Vagina (tissue), 2 donors: ENCODE results near the gene PRRC2B. TPM values are rescaled to one million over a fixed set of nuclear protein-coding genes. Genes with fewer than 3 reads are reported as not detected.

Experiments used
- DNase-seq, 2 donors: peaks; one replicate each; pipeline ENCODE4 v3.0.0-alpha.2; 2017; ENCODE audit errors: extremely low spot score in 2 of 2
- H3K27ac ChIP-seq: fragments of 200-600 bp; sonication (generic); one replicate; pipeline ENCODE4 v1.5.1; 2019
- H3K27me3 ChIP-seq: fragments of 200-600 bp; sonication (generic); one replicate; pipeline ENCODE4 v1.5.1; 2019
- H3K36me3 ChIP-seq, 2 donors: fragments of 200-600 bp; sonication (generic); one replicate each; pipeline ENCODE4 v1.5.1; 2017 to 2019
- H3K4me1 ChIP-seq: fragments of 200-600 bp; sonication (generic); one replicate; pipeline ENCODE4 v1.5.1; 2019
- H3K4me3 ChIP-seq, 2 donors: fragments of 200-600 bp; sonication (generic); 1 replicate in 1 of 2; 2 replicates in 1 of 2; pipeline ENCODE4 v1.5.1; 2016 to 2019
- H3K9me3 ChIP-seq: fragments of 200-600 bp; sonication (generic); one replicate; pipeline ENCODE4 v1.5.1; 2019
- POLR2A ChIP-seq, 2 donors: fragments of 450-650 bp; IDR thresholded peaks; one replicate each; pipeline ENCODE4 v1.6.1; 2017; ENCODE audit warnings: antibody characterized with exemption in 2 of 2, mild to moderate bottlenecking in 2 of 2, moderate library complexity in 2 of 2
- POLR2AphosphoS5 ChIP-seq, 2 donors: sonication (generic); formaldehyde crosslinking; IDR thresholded peaks; one replicate each; pipeline ENCODE4 v1.9.0; 2017; ENCODE audit warnings: antibody characterized with exemption in 2 of 2, mild to moderate bottlenecking in 2 of 2, low read depth in 1 of 2; ENCODE audit not compliant: insufficient read depth in 1 of 2
- intact Hi-C: fragments of 100-400 bp; cut with DNase I; formaldehyde crosslinking; loops from one replicate; pipeline ENCODE4 v1.15.1; 2023
- total RNA-seq: library from RNA; depleted of rRNA; stranded (reverse); fragments of >200 nt; gene quantifications from one replicate; pipeline ENCODE4 v1.2.3, GENCODE V29; 2016
- TF ChIP-seq, protein P1 (sequence below), 3 experiments: fragments of 450-650 bp in 2 of 3; fragments of 200-600 bp in 1 of 3; sonication (generic) in 1 of 3; IDR thresholded peaks; one replicate each; pipeline ENCODE4 v1.5.1; 2017 to 2019; ENCODE audit warnings: antibody characterized with exemption in 3 of 3, mild to moderate bottlenecking in 2 of 3, moderate library complexity in 2 of 3

The PRRC2B gene
- total RNA-seq, 1 donor from 2014 or later = 116 TPM

DNA sequence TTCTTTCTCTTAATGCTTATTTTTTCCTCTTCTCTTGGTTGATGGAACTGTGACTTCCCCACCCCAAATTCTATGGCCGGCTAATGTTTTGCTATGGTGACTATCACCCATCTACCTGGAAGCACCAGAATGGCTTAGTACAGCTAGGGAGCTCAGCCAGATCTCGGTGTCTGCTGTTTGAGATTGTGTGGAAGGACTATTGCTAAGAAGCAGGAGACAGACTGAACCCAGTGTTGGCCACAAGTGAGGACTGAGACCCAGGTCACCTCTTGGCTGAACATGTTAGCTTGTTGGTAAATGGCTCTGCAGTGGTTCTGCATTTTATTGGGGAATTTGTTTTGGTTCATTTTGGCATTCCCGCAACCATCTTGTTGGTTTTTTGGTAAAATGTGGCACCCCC lies 2.7 kb downstream of the PRRC2B start:
- H3K4me3 ChIP-seq = peak overlapping the region; percentile 68 to 83
- no peak for DNase-seq
- H3K9me3 ChIP-seq = no peaks in the 10 kb centered on the region
- H3K27ac ChIP-seq = peak overlapping the region; percentile 97
- H3K4me1 ChIP-seq = peaks cover 77% of the 10 kb centered on the region
- no peaks in the 10 kb centered on the region for H3K27me3 ChIP-seq
- intact Hi-C loops = no loop called here
- H3K36me3 ChIP-seq = no peaks in the 10 kb centered on the region
- TF ChIP-seq, protein P1, sequence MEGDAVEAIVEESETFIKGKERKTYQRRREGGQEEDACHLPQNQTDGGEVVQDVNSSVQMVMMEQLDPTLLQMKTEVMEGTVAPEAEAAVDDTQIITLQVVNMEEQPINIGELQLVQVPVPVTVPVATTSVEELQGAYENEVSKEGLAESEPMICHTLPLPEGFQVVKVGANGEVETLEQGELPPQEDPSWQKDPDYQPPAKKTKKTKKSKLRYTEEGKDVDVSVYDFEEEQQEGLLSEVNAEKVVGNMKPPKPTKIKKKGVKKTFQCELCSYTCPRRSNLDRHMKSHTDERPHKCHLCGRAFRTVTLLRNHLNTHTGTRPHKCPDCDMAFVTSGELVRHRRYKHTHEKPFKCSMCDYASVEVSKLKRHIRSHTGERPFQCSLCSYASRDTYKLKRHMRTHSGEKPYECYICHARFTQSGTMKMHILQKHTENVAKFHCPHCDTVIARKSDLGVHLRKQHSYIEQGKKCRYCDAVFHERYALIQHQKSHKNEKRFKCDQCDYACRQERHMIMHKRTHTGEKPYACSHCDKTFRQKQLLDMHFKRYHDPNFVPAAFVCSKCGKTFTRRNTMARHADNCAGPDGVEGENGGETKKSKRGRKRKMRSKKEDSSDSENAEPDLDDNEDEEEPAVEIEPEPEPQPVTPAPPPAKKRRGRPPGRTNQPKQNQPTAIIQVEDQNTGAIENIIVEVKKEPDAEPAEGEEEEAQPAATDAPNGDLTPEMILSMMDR (IDR thresholded peaks at IDR 0.05) = no peak
- TF ChIP-seq POLR2A (IDR thresholded peaks at IDR 0.05) = no peak
- TF ChIP-seq POLR2AphosphoS5 (IDR thresholded peaks at IDR 0.05; ENCODE audit: insufficient read depth in 1 of 2, low read depth in 1 of 2) = no peak

DNA sequence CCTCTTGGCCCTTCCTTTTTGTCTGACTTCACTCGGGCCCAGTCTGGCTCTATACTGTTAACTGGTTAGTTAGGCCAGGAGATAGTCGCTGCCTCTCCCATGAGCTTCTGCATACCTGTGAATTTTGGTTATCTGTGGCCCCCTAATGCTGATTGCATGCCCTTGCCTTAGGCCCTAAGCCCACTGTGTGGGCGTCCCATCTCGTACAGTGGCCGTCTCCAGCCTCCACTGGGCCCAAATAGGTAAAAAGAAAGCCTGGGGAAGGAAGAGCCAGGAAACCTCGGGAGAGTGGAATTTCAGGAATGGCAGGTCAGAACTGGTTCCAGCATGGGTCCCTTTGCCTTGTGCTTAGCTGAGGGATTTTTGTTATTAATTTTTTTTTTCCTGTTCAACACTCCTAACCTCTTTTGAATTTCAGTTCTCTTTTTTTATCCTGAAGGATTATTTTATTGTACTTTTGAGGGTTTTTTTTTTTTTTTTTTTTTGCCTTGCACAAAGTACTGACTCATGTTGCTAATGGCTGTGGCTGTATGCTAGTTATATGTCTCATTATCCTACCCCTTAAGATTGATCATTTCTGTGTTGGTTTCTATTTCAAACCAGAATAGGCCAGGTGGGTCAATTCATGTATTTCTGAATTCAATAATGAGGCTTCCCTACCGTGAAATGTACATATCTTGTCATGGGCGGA lies 3.4 kb downstream of the PRRC2B start:
- DNase-seq = no peak
- peak; percentile 13 to 53 for TF ChIP-seq POLR2AphosphoS5 (IDR thresholded peaks at IDR 0.05; ENCODE audit: insufficient read depth in 1 of 2, low read depth in 1 of 2)
- TF ChIP-seq POLR2A (IDR thresholded peaks at IDR 0.05) = no peak
- Histone ChIP-seq H3K9me3 (no peaks in the 10 kb centered on the region), H3K4me1 (peaks cover 83% of the 10 kb centered on the region), H3K27me3 (no peaks in the 10 kb centered on the region), H3K36me3 (no peaks in the 10 kb centered on the region), H3K27ac (peak overlapping the region; percentile 97), H3K4me3 (peak overlapping the region in 1 of 2 donors; percentile 83)
- intact Hi-C loops = no loop called here

DNA sequence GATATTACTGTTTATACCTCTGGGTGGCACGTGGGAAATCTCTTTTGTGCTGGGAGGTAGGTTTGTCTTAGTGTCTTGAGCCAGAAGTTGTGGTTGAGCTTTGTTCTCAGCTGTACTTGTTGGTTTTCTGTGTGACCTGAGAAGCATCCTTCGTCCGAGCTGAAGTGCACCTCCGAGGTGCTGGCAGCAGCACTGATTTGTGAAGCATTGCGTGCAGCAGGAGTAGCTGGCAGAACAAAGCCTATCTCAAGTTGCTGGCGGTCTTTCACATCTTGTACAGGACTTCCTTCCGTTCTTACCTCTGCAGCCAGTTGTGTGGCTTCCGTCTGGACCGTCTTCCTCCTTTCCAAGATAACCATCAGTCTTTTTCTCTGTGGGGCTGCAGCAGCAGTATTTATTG lies 4.3 kb downstream of the PRRC2B start:
- Histone ChIP-seq H3K9me3 (no peaks in the 10 kb centered on the region), H3K36me3 (no peaks in the 10 kb centered on the region), H3K4me1 (peaks cover 88% of the 10 kb centered on the region), H3K4me3 (no peak overlapping the region), H3K27ac (peak overlapping the region; percentile 97), H3K27me3 (no peaks in the 10 kb centered on the region)
- TF ChIP-seq POLR2A (IDR thresholded peaks at IDR 0.05) (no peak), POLR2AphosphoS5 (IDR thresholded peaks at IDR 0.05; ENCODE audit: insufficient read depth in 1 of 2, low read depth in 1 of 2) (no peak)
- intact Hi-C loops = no loop called here
- DNase-seq = no peak

DNA sequence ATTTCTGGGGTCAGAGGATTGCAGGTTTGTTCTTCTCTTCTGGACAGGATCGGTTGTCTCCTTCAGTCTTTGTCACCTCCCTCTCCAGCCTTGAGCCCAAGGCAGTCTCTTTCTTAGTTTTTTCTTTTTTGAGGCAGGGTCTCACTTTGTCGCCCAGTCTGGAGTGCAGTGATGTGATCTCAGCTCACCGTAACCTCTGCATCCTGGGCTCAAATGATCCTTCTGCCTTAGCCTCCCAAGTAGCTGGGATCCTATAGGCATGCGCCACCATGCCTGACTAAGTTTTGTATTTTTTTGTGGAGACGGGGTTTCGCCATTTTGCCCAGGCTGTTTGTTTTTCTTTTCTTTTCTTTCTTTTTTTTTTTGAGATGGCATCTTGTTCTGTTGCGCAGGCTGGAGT lies 6.1 kb downstream of the PRRC2B start:
- intact Hi-C loops = no loop called here
- H3K4me3 ChIP-seq = no peak overlapping the region
- H3K9me3 ChIP-seq = no peaks in the 10 kb centered on the region
- peaks cover 100% of the 10 kb centered on the region for H3K4me1 ChIP-seq
- no peak for DNase-seq
- no peaks in the 10 kb centered on the region for H3K27me3 ChIP-seq
- H3K36me3 ChIP-seq = no peaks in the 10 kb centered on the region
- H3K27ac ChIP-seq = no peak overlapping the region
- TF ChIP-seq POLR2A (IDR thresholded peaks at IDR 0.05) (no peak), POLR2AphosphoS5 (IDR thresholded peaks at IDR 0.05; ENCODE audit: insufficient read depth in 1 of 2, low read depth in 1 of 2) (no peak)
- TF ChIP-seq, protein P1 (IDR thresholded peaks at IDR 0.05) = no peak

DNA sequence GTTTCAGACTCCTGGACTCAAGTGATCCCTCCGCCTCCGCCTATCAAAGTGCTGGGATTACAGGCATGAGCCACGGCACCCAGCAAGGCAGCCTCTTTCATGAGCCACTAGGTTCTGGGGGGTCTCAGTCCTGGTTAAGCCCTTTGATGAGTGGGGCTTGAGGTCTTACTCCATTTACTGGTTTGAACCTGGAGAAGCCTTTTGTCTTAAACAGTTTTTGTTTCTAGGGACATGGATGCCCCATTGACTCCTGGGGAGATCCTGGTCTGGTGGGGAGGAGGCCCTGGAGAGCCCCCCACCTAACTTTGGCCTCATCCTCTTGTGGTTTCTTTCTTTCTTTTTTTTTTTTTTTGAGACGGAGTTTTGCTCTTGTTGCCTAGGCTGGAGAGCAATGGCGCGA lies 6.7 kb downstream of the PRRC2B start:
- Histone ChIP-seq H3K36me3 (no peaks in the 10 kb centered on the region), H3K4me3 (no peak overlapping the region), H3K27me3 (no peaks in the 10 kb centered on the region), H3K27ac (no peak overlapping the region), H3K4me1 (peaks cover 100% of the 10 kb centered on the region), H3K9me3 (no peaks in the 10 kb centered on the region)
- intact Hi-C loops = no loop called here
- TF ChIP-seq POLR2A (IDR thresholded peaks at IDR 0.05) = no peak
- no peak for TF ChIP-seq POLR2AphosphoS5 (IDR thresholded peaks at IDR 0.05; ENCODE audit: insufficient read depth in 1 of 2, low read depth in 1 of 2)
- no peak for DNase-seq

DNA sequence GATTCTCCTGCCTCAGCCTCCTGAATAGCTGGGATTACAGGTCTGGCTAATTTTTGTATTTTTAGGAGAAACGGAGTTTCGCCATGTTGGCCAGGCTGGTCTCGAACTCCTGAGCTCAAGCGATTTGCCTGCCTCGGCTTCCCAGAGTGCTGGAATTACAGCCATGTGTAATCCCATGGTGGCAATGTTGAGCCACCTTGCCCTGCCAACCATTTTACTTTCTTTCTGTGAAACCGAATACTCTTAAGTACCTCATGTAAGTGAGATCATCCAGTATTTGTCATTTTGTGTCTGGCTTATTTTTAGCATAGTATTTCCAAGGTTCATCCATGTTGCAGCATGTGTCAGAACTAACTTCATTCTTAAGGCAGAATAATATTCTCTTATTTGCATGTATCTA lies 8.2 kb downstream of the PRRC2B start:
- H3K4me3 ChIP-seq = peak overlapping the region; percentile 21 to 22
- intact Hi-C loops = no loop called here

More for the DNA sequence above, 8.2 kb downstream of the PRRC2B start:
- Histone ChIP-seq H3K36me3 (no peaks in the 10 kb centered on the region), H3K4me1 (peaks cover 100% of the 10 kb centered on the region), H3K27me3 (no peaks in the 10 kb centered on the region), H3K9me3 (no peaks in the 10 kb centered on the region), H3K27ac (peak overlapping the region; percentile 51)
- no peak for DNase-seq
- no peak for TF ChIP-seq POLR2A (IDR thresholded peaks at IDR 0.05)
- TF ChIP-seq, protein P1 (IDR thresholded peaks at IDR 0.05) = no peak
- TF ChIP-seq POLR2AphosphoS5 (IDR thresholded peaks at IDR 0.05; ENCODE audit: insufficient read depth in 1 of 2, low read depth in 1 of 2) = no peak
